Measurements from ENCODE around the gene IGF2R.
"Not testable (repeated sequence)": the region's sequence is repeated elsewhere in the genome, so short reads cannot be mapped to it uniquely, and the experiment has no call there.

Gene IGF2R

DNA sequence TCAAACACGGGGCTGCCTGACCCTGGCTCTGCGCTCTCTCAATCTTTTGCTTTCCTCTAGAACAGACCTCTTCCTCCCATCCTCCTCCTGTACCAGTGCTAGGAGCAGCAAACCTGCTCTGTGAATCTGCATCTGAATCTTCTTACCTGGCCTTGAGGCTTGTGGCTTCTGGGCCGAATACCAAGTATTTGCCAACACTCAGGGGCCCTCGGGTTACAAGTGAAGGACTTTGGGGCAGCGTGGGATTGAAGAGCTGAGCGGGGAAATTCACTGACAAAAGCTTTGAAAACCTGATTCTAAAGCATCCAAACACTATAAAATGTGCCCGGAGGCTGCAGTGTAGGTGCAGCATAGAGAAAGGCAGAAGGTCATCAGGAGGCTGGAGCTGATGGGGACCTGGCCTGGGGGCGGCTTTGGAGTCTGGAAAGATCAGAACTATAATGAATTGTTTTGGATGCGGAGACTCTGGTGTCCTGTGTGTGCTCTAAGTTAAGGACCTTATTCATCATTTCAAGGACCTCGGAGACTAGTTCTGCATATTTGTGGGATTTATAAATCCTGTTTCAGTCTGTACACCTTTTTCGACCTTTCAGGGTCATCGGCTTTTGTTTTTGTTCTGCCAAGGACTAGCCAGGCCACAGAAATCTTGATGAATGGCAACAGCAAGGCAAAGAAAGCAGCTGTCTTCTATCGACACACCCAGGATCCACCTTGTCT lies 16.4 kb upstream of the IGF2R start:
- no peak for DNase-seq (ENCODE audit: low read depth)

- no peak for DNase-seq (ENCODE audit: low read depth)
Measured at GRCh38 chr6:159953091-159953601, 15.7 kb upstream of the IGF2R start.

GRCh38 chr6:159955945-159956361 lies 12.9 kb upstream of the IGF2R start:
- DNase-seq (ENCODE audit: low read depth) = no peak

- no peak for DNase-seq (ENCODE audit: low read depth)
Measured at GRCh38 chr6:159957071-159957673, 11.7 kb upstream of the IGF2R start.

DNA sequence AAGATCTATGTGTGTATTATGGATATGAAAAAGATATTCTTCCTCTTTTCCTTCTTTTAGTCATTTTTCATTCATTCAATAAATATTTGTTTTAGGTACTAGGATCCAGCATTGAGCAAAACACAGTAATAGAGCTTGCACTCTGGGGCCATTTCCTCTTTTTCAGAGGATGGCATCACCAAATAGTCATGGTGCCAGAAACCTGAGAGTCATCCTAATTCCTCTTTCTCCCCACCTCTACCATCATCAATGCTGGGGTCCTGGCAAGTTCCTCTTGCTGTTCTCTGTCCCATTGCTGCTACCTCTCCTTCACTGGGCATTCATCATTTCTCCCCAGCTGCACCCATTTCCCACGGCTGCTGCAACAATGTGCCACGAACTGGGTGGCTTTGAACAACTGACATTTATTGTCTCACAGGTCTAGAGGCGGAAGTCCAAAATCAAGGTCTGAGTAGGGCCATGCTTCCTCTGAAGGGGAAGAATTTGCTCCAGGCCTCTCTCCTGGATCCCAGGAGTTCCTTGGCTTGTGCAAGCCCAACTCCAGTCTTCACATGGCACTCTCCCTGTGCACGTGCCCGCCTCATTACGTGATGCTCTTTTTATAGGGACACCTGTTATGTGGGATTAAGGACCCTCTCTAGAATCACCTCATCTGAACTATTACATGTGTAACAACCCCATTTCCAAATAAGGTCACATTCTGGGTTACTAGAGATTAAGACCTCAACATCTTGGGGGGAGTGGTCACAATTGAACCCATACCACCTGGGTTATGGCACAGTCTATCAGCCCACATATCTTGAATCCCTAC lies 9.5 kb upstream of the IGF2R start:
- no peak for DNase-seq (ENCODE audit: low read depth)

DNA sequence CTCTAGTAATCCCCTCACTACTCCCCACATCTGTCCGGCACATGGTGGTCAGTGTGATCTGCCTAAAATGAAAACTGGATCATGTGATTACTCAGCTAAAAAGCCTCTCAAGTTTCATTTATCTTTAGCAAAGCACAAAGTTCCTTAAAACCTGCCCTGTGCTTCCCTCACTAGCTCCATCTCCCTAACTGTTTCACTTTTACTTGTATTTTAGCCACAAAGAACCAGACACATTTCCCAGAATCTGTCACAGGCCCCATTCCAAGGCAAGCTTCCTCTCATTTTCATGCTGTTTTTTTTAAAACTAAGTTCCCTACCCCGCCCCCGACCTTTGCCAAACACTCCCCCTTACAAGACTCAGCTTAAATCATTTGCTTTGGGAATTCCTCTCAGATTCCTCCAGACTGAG lies 8.9 kb upstream of the IGF2R start:
- DNase-seq (ENCODE audit: low read depth) = no peak

GRCh38 chr6:159960485-159960884 lies 8.4 kb upstream of the IGF2R start:
- DNase-seq (ENCODE audit: low read depth) = no peak

GRCh38 chr6:159961528-159961927 lies 7.4 kb upstream of the IGF2R start:
- no peak for DNase-seq (ENCODE audit: low read depth)

- DNase-seq (ENCODE audit: low read depth) = no peak
Measured at GRCh38 chr6:159963111-159963510, 5.8 kb upstream of the IGF2R start.

GRCh38 chr6:159964046-159964445 lies 4.8 kb upstream of the IGF2R start:
- no peak for DNase-seq (ENCODE audit: low read depth)

DNA sequence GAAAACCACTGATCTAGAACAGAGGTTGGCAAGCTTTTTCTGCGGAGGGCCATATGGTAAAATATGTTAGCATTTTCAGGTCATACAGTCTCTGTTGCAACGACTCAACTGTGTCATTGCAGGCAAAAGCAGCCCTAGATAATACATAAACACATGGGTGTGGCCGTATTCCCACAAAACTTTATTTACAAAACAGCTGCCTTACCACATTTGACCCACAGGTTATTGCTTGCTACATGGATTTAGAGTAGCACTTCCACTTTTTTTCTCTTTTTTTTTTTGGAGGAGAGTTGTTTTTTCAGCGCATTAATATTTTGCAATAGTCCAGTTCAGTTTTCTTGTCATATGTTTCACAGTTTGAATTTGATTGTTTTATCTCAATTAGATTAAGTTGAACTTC lies 2.5 kb upstream of the IGF2R start:
- no peak for DNase-seq (ENCODE audit: low read depth)

DNA sequence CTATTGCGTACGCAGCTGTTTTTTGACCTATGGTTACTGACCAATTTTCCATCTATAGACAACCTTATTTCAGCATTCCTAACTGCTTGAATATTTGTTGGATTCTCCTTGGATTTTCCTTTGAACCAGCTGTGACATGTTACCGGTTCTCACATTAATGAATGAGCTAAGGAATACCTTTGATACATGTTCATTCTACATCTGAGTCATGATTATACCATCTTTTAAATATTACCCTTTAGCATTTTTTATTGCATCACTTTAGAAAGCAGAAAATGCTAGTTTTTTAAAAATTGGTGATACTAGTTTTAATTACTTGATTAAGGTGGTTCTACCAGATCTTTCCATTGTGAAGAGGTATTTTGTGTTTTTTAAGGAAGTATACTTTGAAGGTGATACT lies 1.9 kb upstream of the IGF2R start:
- no peak for DNase-seq (ENCODE audit: low read depth)

DNA sequence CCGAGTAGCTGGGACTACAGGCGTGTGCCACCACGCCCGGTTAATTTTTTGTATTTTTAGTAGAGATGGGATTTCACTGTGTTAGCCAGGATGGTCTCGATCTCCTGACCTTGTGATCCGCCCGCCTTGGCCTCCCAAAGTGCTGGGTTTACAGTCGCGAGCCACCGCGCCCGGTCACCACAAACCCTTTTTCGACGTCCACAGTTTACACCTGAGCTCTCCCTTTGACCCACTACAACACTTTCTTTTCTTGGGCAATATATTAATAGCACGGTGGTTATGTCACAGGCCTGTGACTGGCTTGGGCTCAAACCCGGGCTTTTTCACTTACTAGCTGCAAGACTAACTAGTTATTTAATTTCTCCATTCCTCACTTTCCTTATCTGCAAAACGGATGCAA lies 1.3 kb upstream of the IGF2R start:
- not testable (repeated sequence) for DNase-seq (ENCODE audit: low read depth)

GRCh38 chr6:159969204-159969912 lies 476 bp downstream of the IGF2R start:
- no peak for DNase-seq (ENCODE audit: low read depth)

DNA sequence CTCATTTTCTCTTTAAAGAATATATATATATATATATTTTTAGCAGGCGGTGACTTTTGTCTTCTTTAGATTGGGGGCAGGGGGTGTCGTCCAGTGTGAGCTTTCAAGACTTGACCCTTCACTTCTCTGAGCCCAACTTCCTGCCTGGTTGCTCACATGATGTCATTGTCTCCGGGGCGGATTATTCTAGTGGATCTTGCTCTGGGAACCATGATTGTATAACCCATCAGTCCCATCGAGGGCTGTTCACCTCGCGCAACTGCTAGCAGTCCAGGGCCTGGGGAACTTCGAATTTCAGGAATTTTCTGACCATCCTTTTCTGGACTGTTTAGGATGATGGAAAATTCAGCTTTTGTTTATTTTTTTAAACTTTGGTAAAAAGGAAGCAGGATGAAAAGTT lies 1.0 kb downstream of the IGF2R start:
- no peak for DNase-seq (ENCODE audit: low read depth)

GRCh38 chr6:159970659-159971063 lies 1.8 kb downstream of the IGF2R start:
- DNase-seq (ENCODE audit: low read depth) = no peak

DNA sequence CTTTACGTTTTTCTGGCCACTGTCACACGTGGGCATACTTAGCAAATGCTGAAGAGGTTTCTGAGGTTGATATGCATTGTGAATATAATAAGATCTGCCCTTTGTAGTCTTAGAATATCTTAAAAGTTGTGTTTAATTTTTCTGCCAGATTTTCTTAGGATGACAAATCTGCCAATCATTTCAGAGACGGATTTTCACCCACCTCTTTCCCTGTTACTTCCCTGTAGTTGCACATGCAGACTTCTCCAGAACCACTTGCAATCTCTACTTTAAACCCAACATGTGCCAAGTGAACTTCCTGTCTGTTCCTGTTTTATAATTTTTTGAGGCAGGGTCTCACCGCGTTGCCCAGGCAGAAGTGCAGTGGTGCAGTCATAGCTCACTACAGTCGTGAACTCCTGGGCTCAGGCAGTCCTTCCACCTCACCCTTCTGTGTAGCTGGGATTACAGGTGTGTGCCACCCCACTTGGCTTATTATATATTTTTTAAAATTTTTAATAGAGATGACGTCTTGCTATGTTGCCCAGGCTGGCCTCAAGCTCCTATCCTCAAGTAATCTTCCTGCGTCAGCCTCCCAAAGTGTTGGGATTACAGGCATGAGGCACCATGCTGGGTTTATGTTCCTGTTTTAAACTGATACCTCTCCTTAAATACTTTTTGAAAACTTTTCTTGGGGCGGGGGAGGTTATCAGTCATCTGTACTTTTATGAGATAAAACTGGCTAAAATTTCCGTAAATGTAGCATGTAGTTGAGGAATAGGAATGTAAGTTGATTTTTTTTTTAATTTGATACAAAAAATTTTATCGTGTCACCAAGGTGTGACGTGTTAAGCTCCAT lies 2.7 kb downstream of the IGF2R start:
- DNase-seq (ENCODE audit: low read depth) = no peak

GRCh38 chr6:159972506-159973268 lies 3.8 kb downstream of the IGF2R start:
- DNase-seq (ENCODE audit: low read depth) = no peak

GRCh38 chr6:159973406-159973805 lies 4.5 kb downstream of the IGF2R start:
- DNase-seq (ENCODE audit: low read depth) = no peak

DNA sequence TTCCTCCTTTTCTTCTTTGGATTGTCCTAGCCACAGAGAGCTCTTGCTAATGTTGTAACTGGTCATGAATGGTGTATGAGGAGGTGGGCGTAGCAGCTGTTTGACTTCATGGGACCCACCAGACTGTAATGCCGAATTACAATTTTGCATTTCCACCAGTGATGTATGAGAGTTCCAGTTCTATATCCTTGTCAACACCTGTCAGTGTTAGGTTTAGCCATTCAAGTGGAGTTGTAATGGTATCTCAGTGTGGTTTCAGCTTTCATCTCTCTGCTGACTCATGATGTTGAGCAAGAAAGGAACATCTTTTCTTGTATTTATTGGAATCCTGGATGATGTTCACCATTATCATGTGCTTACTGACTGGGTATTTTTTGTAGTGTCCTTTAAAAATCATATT lies 5.1 kb downstream of the IGF2R start:
- DNase-seq (ENCODE audit: low read depth) = no peak

DNA sequence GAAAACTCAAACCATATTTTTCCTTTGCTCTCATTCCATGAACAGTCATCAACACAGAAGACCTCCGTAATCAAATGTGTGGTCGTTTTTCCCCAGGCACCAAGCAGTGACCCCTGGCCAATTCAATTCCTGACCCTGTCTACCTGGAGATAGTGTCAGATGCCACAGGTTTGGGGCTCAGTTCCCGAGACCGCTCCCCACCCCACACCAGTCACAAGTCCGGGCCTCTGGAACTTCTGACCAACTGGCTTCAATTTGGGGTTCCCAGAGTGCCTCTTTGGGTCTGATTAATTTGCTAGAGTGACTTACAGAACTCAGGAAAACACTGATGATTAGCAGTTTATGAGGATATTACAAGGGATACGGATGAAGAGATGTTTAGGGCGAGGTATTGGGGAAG lies 6.0 kb downstream of the IGF2R start:
- DNase-seq (ENCODE audit: low read depth) = no peak

Measured in stimulated activated CD8-positive, alpha-beta memory T cell treated with anti-CD3 and anti-CD28 coated beads, Interleukin-15, amount 100 ng/mL, for 1 hour (primary cell).